Measurements from ENCODE around the gene CTLA4.

- TF ChIP-seq POLR2A (IDR thresholded peaks at IDR 0.05; ENCODE audit: low read length) (no peak), GATA1 (IDR thresholded peaks at IDR 0.05; ENCODE audit: low read depth, low read length) (no peak)
These were observed 25.2 kb upstream of the CTLA4 start for GRCh38 chr2:203842373-203842772.

Data from erythroblast (primary cell).